LNCAP (cell line): Measurements from ENCODE around the gene SP140.

Experiments
- CTCF ChIP-seq: fragments of 450-650 bp; IDR thresholded peaks from 2 replicates; pipeline ENCODE4 v1.5.1; 2017; ENCODE audit warnings: mild to moderate bottlenecking

SP140 gene

GRCh38 chr2:230268606-230269243 lies 43.2 kb downstream of the SP140 start:
- no peak for TF ChIP-seq CTCF

- no peak for TF ChIP-seq CTCF
These were observed 44.2 kb downstream of the SP140 start for GRCh38 chr2:230269715-230270114.

- no peak for TF ChIP-seq CTCF
These were observed 57.4 kb downstream of the SP140 start for GRCh38 chr2:230282936-230283335.

- no peak for TF ChIP-seq CTCF
These were observed 60.5 kb downstream of the SP140 start for GRCh38 chr2:230286048-230286447.

- no peak for TF ChIP-seq CTCF
These were observed 69.7 kb downstream of the SP140 start for GRCh38 chr2:230295192-230295591.

- TF ChIP-seq CTCF: no peak
These were observed 71.4 kb downstream of the SP140 start for GRCh38 chr2:230296917-230297316.

GRCh38 chr2:230299618-230300017 lies 74.1 kb downstream of the SP140 start:
- TF ChIP-seq CTCF: no peak
